Body of pancreas (tissue), 4 donors: ENCODE results near the gene AGAP1.

Experiments
- POLR2A ChIP-seq, 3 donors: fragments of 450-650 bp; IDR thresholded peaks; one replicate each; pipeline ENCODE4 v1.6.1; 2016; ENCODE audit warnings: antibody characterized with exemption in 3 of 3, mild to moderate bottlenecking in 2 of 3
- TF ChIP-seq, protein P1 (sequence below), 7 experiments: fragments of 450-650 bp in 4 of 7; fragments of 200-600 bp in 3 of 7; sonication (generic) in 3 of 7; IDR thresholded peaks; one replicate each; pipeline ENCODE4 v1.5.1; 2016 to 2019; ENCODE audit warnings: antibody characterized with exemption in 7 of 7

DNA sequence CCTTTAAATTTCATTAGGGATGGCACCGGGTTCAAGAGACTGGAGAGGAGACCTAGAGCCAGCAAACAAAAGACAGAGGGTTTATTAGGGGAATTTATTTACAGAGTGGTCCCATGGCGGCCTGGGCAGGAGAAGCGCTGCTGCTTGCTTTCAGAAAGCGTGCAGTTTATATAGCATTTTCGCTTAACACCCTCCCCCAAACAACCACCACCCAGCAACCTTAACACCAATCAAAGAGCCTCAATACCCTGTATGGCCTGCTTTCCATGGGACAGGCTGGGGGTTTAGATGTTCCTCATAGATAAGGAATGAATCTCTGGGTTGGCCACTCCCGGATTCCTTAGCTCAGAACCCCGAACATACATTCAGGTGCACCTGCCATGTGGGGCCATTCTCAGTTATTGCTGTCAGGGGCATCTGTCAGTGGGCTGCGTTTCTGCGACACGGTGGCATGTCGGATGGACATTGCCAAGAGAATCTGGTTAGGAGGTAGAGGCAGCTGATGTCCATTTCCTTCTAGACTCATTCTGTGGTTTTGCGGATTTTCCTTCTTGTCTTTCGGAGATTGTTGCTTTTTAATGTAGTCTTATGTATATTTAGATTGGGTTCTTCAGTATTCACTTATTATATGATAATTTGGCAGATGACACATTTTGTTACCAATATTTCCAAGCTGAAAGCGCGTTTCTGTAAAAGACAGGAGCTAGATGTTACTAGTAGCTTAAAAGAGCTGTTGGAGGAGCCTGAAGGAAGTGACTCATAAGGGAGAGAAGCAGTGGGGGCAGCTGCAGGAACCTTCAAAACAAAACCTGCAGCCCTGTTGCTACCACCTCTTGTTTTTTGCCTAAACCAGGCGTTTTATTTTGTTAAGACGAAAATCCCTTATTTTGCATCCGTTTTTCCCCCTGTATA lies 7.2 kb downstream of the AGAP1 start:
- no peak for TF ChIP-seq POLR2A (IDR thresholded peaks at IDR 0.05)
- TF ChIP-seq, protein P1, sequence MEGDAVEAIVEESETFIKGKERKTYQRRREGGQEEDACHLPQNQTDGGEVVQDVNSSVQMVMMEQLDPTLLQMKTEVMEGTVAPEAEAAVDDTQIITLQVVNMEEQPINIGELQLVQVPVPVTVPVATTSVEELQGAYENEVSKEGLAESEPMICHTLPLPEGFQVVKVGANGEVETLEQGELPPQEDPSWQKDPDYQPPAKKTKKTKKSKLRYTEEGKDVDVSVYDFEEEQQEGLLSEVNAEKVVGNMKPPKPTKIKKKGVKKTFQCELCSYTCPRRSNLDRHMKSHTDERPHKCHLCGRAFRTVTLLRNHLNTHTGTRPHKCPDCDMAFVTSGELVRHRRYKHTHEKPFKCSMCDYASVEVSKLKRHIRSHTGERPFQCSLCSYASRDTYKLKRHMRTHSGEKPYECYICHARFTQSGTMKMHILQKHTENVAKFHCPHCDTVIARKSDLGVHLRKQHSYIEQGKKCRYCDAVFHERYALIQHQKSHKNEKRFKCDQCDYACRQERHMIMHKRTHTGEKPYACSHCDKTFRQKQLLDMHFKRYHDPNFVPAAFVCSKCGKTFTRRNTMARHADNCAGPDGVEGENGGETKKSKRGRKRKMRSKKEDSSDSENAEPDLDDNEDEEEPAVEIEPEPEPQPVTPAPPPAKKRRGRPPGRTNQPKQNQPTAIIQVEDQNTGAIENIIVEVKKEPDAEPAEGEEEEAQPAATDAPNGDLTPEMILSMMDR (IDR thresholded peaks at IDR 0.05): no peak
